ENCODE results near the gene GRM7.

Gene GRM7

GRCh38 chr3:7322957-7323669 lies 462.2 kb downstream of the GRM7 start:
- no peak for DNase-seq

GRCh38 chr3:7328339-7328738 lies 467.4 kb downstream of the GRM7 start:
- no peak for DNase-seq

GRCh38 chr3:7332696-7333095 lies 471.8 kb downstream of the GRM7 start:
- DNase-seq: no peak

DNA sequence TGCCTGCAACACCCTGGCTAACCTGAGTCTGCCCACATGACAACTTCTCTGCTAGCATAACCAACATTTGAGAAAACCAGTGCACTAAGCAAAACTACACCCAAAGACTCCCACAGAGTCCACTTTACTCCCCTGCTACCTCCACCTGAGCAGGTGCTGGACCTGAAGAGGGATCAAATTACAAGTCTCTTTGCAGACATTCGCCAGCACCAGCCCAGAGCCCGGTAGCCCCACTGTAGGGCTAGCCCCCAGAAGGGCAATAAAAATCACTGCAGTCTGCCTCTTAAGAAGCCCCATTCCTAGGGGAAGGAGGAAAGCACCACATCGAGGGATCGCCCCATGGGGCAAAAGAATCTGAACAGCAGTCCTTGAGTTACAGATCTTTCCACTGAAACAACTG lies 472.2 kb downstream of the GRM7 start:
- DNase-seq: no peak

DNA sequence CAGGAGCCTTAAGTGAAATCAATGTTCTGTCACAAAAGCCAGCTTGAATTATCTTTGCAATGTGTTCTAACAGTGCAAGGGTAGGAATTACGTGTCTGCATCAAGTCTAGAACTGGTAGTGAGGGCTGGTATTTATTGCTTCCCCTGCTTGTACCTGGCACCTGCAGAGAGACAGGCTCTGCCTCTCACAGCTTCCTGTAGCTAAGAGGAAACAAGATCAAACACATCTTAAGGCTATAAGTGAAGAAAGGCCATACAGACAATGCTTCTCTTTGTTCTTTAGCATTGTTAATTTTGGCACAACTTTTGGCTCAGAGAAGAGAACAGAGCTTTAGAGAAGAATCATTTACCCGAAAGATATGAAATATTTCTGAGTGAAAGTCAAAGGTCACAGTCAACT lies 479.9 kb downstream of the GRM7 start:
- DNase-seq: no peak

DNA sequence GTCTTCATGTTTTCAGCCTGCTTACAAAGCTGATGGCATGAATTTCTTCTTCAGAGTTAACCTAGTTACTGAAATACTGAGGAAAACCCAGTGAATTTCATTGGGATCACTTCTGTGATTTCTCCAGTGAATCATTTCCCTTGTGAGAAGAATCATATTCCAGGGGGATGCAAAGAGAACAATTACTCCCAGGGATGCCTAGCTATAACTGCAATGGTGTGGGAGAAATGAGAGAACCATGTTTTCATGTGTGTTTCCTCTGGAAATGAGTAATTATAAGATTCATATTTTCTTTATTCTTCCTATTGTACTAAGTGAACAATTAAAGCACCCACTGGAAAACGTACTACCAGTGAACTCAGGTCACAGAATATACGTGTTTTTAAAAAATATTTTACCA lies 485.4 kb downstream of the GRM7 start:
- DNase-seq: no peak

GRCh38 chr3:7357101-7357500 lies 496.2 kb downstream of the GRM7 start:
- DNase-seq: no peak

- DNase-seq: no peak
These were observed 507.1 kb downstream of the GRM7 start for GRCh38 chr3:7367968-7368367.

DNA sequence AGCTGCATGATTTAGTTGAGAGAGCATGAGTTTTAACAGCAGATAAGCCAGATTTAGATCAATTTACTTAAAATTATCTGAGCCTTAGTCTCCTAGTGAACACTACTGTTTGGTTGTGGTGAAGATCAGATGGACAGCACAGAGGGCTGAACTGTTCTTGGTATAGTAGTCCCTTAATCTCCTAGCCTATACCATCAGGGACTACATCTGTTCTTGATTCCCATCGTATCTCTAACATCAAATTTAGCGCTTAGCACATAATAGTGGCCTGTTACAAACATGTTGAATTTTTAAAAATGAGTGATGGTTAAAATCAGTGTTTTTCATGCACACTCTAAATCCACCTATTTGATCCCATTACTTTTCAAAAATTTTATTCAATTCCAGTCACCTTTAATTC lies 507.7 kb downstream of the GRM7 start:
- DNase-seq: peak in 1 of 2 experiments; percentile 2

- no peak for DNase-seq
These were observed 511.0 kb downstream of the GRM7 start for GRCh38 chr3:7371693-7372572.

GRCh38 chr3:7377103-7377502 lies 516.2 kb downstream of the GRM7 start:
- DNase-seq: no peak

DNA sequence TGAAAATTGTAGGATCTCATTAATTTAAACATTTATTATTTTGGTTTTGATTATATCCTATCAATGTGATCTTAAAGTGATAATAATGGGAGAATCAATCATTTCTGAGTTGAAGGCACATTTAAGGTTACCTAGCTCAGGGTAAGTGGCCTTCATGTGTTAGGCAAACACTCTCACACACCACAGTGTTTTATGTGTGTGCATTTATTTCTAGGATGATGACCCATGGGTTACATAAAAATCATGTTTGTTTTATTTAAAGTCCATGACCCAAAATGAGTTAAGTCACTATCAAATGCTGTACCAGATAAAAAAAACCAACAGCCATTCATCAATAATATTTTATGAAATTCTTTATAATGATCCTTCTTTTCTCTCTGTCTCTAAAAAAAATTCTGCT lies 520.8 kb downstream of the GRM7 start:
- DNase-seq: no peak

DNA sequence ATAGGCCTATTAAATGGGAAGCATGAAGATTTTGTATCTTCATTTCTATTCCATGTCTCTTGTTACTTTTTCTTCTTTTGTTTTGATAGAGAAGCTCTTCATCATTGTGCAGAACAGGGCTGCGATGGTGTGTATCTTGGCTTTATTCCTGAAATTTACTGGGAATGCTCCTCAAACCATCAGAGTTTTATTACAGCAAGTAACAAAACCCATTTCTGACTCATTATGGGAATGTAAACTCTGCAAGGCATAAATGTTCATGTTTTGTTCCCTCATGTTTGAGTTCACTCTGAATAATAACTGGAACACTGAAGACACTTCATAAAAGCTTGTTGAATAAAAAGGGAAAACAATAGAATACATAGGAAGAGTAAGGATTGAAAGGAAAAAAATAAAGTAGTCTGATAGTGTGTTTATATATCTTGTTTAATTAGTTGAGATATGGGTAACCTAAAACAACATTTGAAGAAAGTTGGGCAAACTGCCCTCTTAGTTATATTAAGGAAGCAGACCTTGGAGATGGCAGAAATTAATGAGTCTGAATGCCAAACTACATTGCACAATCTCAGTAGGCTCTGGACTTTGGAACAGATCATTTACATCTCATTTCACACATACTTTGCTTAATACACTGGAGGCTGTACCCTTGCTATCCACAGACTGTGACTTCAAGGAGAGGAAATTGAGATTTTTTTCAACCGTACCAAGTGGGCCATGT lies 521.5 kb downstream of the GRM7 start:
- DNase-seq: no peak

GRCh38 chr3:7385635-7386034 lies 524.7 kb downstream of the GRM7 start:
- DNase-seq: no peak

DNA sequence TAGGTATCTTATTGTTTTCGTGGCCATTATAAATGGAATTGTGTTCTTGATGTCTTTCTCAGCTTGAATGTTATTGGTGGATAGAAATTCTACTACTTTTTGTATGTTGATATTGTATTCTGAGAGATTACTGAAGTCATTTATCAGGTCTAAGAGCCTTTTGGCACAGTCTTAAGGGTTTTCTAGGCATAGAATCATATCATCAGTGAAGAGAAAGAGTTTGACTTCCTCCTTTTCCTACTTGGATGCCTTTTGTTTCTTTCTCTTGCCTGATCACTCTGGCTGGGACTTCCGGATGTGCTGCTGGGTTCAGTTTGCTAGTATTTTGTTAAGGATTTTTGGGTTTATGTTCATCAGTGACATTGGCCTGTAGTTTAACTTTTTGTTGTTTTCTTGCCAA lies 527.1 kb downstream of the GRM7 start:
- DNase-seq: no peak

DNA sequence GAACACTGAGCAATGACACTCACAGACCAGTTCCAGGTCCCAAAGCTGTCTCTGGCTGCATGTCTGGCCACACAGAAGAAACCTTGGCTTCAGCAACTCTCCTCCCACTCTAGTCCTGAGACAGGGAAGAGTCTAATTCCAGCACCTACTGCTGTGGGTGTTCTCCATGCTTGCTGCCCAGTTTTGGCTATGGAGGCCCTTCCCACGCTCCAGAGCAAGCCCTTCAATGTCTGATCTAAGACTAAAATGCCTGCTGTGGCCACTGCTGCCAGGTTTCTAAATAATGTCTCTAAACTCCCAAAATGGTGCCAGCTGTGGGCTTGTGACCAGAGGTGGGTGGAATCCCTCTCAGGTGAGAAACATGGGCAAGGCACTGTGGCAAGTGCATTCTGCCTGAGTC lies 531.3 kb downstream of the GRM7 start:
- no peak for DNase-seq

DNA sequence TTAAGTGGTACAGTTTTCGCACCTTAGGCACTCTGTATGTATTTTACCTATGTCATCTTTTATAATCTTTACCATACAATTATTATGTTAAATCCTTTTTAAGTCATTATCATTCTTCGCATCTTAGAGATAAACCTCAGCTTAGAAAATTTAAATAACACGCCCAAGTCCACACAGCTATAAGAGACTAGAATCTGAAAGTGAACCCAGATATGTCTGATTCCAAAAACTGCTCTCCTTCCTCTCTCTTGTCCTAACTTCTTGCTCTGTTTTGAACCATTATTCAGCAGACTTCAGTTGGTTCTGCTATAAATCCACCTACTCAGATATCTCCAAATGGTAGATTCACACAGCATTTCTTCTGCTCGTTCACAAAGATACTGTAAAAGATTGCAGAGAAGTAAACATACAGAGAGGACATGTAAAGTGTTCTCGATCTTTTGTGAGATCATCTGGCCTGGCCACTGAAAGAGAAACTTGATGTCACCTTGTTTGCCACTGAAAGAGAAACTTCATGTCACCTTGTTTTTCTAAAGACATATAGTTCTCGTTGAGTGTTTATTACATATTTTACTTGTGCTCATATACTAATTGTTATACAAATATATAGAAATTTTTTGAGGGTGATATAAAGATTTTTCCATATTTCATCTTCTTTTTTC lies 533.2 kb downstream of the GRM7 start:
- DNase-seq: no peak

DNA sequence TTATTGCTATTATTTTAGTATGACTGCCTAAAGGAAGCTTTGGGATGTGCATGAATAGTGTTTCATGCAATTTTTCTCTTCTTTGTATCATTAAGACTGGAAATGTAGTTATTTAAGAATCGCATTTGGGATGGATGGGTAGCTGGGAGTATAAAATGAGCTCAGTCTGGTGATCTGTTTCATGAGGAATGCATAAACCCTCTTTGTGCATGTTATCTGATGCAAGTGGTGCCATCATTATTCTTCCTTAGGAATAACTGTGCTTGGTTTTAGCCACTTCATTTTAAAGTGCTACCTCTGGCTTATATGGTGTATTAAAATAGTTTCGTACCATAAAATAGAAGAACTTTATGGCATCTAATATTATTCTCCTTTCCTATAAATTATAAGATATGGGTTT lies 535.6 kb downstream of the GRM7 start:
- no peak for DNase-seq

DNA sequence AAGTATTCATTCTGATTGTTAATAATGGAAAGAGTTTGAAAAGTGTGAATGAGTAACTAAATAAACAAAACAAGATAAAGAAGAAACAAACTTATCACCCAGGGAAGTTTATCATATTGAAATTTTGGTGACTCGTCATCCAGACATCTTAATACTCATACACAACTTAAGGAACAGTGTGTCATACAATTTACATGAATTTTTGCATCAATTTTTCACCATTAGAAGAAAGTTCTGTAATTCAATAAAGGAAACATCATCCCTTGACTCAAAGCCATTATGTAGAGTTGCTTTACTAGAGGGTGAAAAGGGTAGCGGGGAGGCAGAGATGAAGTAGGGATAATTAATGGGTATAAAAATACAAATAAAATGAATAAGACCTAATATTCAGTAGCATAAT lies 536.2 kb downstream of the GRM7 start:
- no peak for DNase-seq

- DNase-seq: no peak
These were observed 539.4 kb downstream of the GRM7 start for GRCh38 chr3:7400360-7400759.

DNA sequence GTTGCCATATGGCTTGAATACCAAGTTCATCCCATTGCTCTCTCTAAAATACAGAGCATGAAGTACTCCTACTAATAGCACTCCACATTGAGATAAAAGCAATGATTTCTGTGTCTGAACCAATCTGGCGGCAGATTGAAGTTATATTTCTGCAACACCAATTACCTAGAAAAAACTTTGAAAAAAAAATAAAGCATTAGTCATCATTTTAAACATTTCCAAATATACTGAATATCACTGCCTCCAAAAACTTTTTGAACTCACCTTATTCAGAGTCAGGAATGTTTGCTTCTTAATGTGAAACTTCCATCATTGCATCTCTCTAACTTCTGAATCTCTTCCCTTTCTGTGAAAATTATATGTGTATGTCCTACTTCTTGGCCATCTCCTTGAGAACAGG lies 540.5 kb downstream of the GRM7 start:
- no peak for DNase-seq

DNA sequence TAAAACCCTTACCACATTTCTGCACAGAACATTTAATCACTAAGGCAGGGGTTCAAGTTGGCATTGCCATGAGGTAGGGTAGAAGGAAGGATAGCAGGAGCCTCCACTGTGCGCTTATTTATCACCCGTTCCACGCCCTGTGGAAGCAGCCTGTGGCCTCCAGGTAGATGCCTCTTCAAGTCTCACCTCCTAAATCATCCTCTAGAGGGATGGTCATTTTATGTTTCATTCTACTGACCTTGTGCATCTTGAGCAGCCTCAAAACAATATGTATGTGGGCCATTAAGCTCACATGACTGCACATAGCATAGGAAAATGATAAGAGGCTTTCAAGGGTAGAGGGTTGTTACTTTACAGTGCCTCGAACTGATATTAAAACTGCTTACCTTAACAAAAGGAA lies 546.2 kb downstream of the GRM7 start:
- no peak for DNase-seq

GRCh38 chr3:7410782-7411181 lies 549.9 kb downstream of the GRM7 start:
- peak in 1 of 2 experiments; percentile 9 for DNase-seq

Data from NCI-H524 (cell line).